ENCODE results near the gene FIBCD1.

FIBCD1 gene

DNA sequence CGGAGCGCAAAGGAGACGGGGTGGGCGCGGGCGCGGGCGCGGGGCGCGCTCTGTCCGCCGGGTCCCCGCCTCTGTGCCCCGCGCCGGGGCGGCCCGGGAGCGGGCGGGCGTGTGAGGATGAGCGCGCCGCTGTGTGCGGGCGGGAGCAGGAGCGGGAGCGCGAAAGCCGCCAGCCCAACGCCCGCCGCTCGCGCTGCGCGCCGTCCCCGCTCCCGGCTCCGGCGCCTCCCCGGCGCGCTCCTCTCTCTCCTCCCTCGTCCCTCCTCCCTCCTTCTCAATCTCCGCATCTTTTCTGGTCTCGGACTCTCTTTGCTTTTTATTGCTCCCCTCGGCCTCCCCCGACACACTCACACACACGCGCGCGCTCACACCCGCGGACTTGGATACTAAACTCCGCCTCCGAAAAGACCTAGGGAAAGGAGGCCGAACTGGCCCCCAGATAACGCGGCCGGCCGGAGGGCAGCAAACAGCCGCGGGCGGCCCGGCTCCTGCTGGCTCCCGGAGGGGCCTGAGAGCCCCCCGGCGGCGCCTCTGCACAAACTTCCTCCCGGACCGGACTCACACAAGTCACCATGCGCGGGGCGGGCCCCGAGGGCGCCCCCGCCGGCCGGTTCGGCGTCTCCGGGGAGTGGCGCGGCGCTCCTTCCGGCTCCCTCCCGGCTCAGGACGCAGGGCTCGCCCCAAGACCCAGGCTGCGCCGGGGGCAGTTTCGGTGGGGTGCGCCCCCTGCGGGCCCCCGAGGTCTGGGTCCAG, at the start of gene FIBCD1:
FIBCD1 (minus strand) TSS at position 596 of the 753 bp plus-strand sequence. CDS start 640 bp downstream, outside the sequence.
- no peak for FAIRE-seq

- FAIRE-seq, result no peak
Observed at GRCh38 chr9:130988400-130988747, 49.3 kb upstream of the FIBCD1 start.

- no peak for FAIRE-seq
Observed at GRCh38 chr9:130987738-130988399, 48.8 kb upstream of the FIBCD1 start.

DNA sequence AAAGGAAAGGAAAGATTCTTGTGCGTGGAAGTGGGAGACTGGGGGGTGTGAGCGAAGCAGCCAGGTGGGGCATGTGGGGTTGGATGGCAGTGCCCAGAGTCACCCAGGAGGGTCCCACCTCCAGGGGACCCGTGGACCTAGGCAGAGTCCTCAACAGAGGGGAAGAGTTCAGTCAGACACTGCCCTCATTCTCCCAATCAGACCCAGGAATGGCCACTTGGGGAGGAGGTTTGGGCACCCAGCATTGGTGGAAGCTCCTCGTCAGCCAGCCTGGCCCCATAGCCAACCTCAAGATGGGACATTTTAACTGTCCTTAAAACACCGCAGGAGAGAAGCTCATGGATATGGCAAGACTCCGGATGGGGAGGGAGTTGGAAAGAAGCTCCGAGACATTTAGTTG, 48.0 kb upstream of the FIBCD1 start:
- no peak for FAIRE-seq

GRCh38 chr9:130986356-130986965, 47.4 kb upstream of the FIBCD1 start:
- FAIRE-seq, result no peak

DNA sequence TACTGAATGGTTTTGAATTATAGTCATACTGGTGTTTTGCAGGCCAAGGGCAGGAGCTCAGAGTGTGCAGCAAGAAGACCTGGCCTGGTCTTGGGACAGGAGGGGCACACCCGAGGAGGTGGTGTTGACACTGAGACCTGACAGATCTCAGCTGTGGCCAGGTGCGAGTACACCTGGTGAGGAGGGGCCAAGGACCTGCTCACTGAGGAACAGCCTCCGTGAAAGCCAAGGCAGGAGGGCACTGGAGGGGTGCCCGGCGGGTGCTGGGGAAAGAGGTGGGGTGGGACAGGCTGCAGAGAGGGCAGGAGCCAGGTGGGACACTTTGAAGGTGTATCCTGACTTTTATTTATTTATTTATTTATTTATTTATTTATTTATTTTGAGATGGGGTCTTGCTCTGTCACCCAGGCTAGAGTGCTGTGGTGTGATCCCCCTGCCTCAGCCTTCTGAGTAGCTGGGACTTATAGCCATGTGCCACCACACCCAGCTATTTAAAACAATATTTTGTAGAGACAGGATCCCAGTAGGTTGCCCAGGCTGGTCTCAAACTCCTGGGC, 46.6 kb upstream of the FIBCD1 start:
- FAIRE-seq, result no peak

- FAIRE-seq, result no peak
Observed at GRCh38 chr9:130985029-130985428, 46.0 kb upstream of the FIBCD1 start.

- FAIRE-seq, result no peak
Observed at GRCh38 chr9:130984521-130984920, 45.5 kb upstream of the FIBCD1 start.

- no peak for FAIRE-seq
Observed at GRCh38 chr9:130983970-130984369, 44.9 kb upstream of the FIBCD1 start.

GRCh38 chr9:130983359-130983670, 44.3 kb upstream of the FIBCD1 start:
- FAIRE-seq, result no peak

DNA sequence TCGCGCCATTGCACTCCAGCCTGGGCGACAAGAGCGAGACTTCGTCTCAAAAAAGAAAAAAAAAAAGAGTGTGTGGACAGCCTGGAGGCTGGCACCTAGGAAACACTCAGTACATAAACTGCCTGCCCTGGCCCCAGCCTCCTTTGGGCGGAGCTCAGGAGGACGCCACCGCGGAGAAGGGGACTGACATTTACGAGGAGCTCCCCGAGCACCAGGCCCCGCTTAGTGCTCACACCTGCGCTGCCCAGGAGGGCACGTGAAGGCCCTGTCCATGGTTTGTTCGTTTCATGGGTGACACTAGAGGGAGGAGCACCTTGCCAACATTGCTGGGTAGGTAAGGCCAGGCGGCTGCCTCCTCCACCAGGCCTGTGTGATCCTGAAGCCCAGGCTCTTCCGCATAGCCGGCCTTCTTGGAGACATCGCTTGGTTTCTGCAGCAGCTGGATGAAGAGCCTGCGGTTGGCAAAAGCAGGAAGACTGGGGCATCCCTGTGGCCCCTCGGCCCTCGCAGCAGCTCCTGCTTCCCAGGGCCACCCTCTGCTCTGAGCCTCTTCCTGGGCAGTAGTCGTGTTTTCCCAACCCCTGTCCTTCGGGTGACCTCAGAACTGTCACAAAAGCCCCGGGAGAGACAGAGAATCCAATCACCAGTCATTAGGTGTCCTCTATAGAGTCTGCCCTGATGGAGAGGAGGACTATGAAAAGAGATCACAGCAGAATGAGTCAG, 43.8 kb upstream of the FIBCD1 start:
- no peak for FAIRE-seq

GRCh38 chr9:130981756-130982137, 42.7 kb upstream of the FIBCD1 start:
- no peak for FAIRE-seq

- no peak for FAIRE-seq
Observed at GRCh38 chr9:130981002-130981755, 42.1 kb upstream of the FIBCD1 start.

DNA sequence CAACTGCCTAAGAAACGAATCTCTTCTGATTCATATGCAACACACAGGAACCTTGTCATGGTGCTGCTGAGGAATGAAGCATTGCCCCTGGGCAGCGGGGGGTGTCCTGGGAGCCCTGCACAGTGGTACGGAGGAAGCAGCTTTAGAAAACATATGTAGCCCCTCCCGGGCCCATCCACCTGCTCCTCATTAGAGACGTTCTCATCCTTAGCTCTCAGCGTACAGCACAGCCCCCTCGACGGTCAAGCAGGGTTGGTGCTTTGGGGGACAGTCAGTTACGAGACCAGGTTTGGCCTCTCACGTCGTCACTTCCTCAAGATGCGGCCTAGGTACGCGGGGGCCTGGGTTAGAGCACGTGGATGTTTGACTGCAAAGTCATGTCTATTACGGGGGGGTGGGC, 41.5 kb upstream of the FIBCD1 start:
- no peak for FAIRE-seq

- FAIRE-seq, result no peak
Observed at GRCh38 chr9:130979591-130980385, 40.7 kb upstream of the FIBCD1 start.

DNA sequence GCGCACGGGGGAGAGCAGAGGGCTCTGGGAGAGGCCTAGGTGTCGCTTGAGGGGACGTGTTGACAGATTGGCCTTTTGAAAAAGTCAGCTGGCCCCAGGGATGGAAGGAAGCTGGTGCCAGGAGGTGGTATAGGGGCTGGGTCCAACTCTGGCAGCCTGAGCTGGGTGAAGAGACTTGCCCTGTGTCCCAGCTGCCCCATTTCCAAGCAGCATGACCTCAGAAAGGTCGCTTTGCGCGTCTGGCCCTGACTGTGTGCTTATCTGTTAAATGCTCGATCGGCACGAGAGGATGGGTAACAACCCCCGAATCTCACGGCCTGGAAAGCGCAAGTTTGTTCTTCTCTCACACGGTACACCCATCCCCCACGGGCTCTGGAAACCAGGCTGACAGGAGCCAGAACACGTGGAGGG, 38.8 kb upstream of the FIBCD1 start:
- FAIRE-seq, result no peak

GRCh38 chr9:130975932-130976841, 37.1 kb upstream of the FIBCD1 start:
- FAIRE-seq, result no peak

- FAIRE-seq, result no peak
Observed at GRCh38 chr9:130975156-130975555, 36.1 kb upstream of the FIBCD1 start.

GRCh38 chr9:130974697-130975096, 35.6 kb upstream of the FIBCD1 start:
- FAIRE-seq, result no peak

GRCh38 chr9:130973686-130974281, 34.7 kb upstream of the FIBCD1 start:
- FAIRE-seq, result no peak

Measured in colon (tissue), 2 donors.